Liver (tissue), 9 donors: Measurements from ENCODE around the gene CAMK1D. TPM values are rescaled to one million over a fixed set of nuclear protein-coding genes. Genes with fewer than 3 reads are reported as not detected.

Source experiments
- DNase-seq: peaks from one replicate; pipeline ENCODE4 v3.0.0-alpha.2; 2017; ENCODE audit warnings: low spot score
- H3K27ac ChIP-seq, 2 donors: one replicate each; pipeline ENCODE4 v1.7.0; 2013; ENCODE audit warnings: inconsistent platforms in 2 of 2, low read length in 2 of 2, control low read depth in 1 of 2, low read depth in 1 of 2, mild to moderate bottlenecking in 1 of 2
- H3K27me3 ChIP-seq, 4 donors: one replicate each; pipeline versions ENCODE4 v1.6.1 to v1.7.0; 2013; ENCODE audit warnings: low read length in 3 of 4, inconsistent platforms in 1 of 4, mild to moderate bottlenecking in 1 of 4, moderate library complexity in 1 of 4; ENCODE audit not compliant: control insufficient read depth in 4 of 4, insufficient read depth in 4 of 4
- H3K36me3 ChIP-seq, 4 donors: one replicate each; pipeline versions ENCODE4 v1.6.1 to v1.7.0; 2013; ENCODE audit warnings: low read length in 3 of 4, mild to moderate bottlenecking in 3 of 4, low read depth in 1 of 4, moderate library complexity in 1 of 4; ENCODE audit not compliant: control insufficient read depth in 4 of 4, insufficient read depth in 3 of 4
- H3K4me1 ChIP-seq, 4 donors: one replicate each; pipeline versions ENCODE4 v1.6.1 to v1.7.0; 2013; ENCODE audit warnings: low read length in 3 of 4, mild to moderate bottlenecking in 3 of 4, moderate library complexity in 1 of 4; ENCODE audit not compliant: control insufficient read depth in 4 of 4, insufficient read depth in 4 of 4
- H3K4me3 ChIP-seq, 3 donors: one replicate each; pipeline versions ENCODE4 v1.6.1 to v1.7.0; 2013; ENCODE audit warnings: low read length in 3 of 3, control low read depth in 1 of 3, low read depth in 1 of 3, mild to moderate bottlenecking in 1 of 3
- H3K9ac ChIP-seq, 2 donors: one replicate each; pipeline ENCODE4 v1.7.0; 2013; ENCODE audit warnings: low read length in 2 of 2, mild to moderate bottlenecking in 2 of 2, moderate library complexity in 2 of 2, control low read depth in 1 of 2, low read depth in 1 of 2
- H3K9me3 ChIP-seq, 4 donors: one replicate each; pipeline versions ENCODE4 v1.6.1 to v1.7.0; 2013; ENCODE audit warnings: low read length in 3 of 4; ENCODE audit not compliant: control insufficient read depth in 4 of 4
- EGR1 ChIP-seq, 2 donors: IDR thresholded peaks; 2 replicates each; pipeline ENCODE4 v1.6.1; 2016 to 2018; ENCODE audit warnings: antibody characterized with exemption in 2 of 2, low read depth in 2 of 2
- FOXA2 ChIP-seq: IDR thresholded peaks from 2 replicates; pipeline ENCODE4 v1.6.1; 2016; ENCODE audit warnings: antibody characterized with exemption
- GABPA ChIP-seq, 2 donors: IDR thresholded peaks in 1 of 2; conservative IDR thresholded peaks in 1 of 2; 2 replicates each; pipeline ENCODE4 v1.6.1; 2016; ENCODE audit warnings: antibody characterized with exemption in 2 of 2, mild to moderate bottlenecking in 1 of 2, moderate library complexity in 1 of 2
- HNF4A ChIP-seq, 2 donors: conservative IDR thresholded peaks; 2 replicates each; pipeline ENCODE4 v1.6.1; 2016; ENCODE audit warnings: antibody characterized with exemption in 2 of 2, mild to moderate bottlenecking in 2 of 2
- HNF4G ChIP-seq: IDR thresholded peaks from 2 replicates; pipeline ENCODE4 v1.6.1; 2016; ENCODE audit warnings: antibody characterized with exemption
- JUND ChIP-seq, 2 donors: IDR thresholded peaks; 2 replicates each; pipeline ENCODE4 v1.6.1; 2016; ENCODE audit warnings: antibody characterized with exemption in 2 of 2
- MAX ChIP-seq: IDR thresholded peaks from 2 replicates; pipeline ENCODE4 v1.6.1; 2016; ENCODE audit warnings: antibody characterized with exemption
- NR2F2 ChIP-seq: IDR thresholded peaks from 2 replicates; pipeline ENCODE4 v1.6.1; 2016; ENCODE audit warnings: antibody characterized with exemption
- RAD21 ChIP-seq, 2 donors: IDR thresholded peaks; 2 replicates each; pipeline ENCODE4 v1.6.1; 2016; ENCODE audit warnings: antibody characterized with exemption in 2 of 2, mild to moderate bottlenecking in 2 of 2
- RXRA ChIP-seq, 2 donors: IDR thresholded peaks; 2 replicates each; pipeline ENCODE4 v1.6.1; 2017 to 2018; ENCODE audit warnings: antibody characterized with exemption in 2 of 2, mild to moderate bottlenecking in 1 of 2
- SP1 ChIP-seq: IDR thresholded peaks from 2 replicates; pipeline ENCODE4 v1.6.1; 2018; ENCODE audit warnings: antibody characterized with exemption, mild to moderate bottlenecking
- TAF1 ChIP-seq: conservative IDR thresholded peaks from 2 replicates; pipeline ENCODE4 v1.6.1; 2016; ENCODE audit warnings: antibody characterized with exemption, mild to moderate bottlenecking
- YY1 ChIP-seq: IDR thresholded peaks from 2 replicates; pipeline ENCODE4 v1.6.1; 2016; ENCODE audit warnings: antibody characterized with exemption, mild to moderate bottlenecking
- WGBS: extraction: QIAGEN DNeasy Blood & Tissue Kit; methylation state at CpG from one replicate; pipeline ENCODE4 v1.1.7; 2013; 5-methylcytosine and 5-hydroxymethylcytosine counted together
- polyA plus RNA-seq, 2 donors: library from polyadenylated mRNA; stranded (reverse) in 1 of 2; unstranded in 1 of 2; fragments of 200-250 nt in 1 of 2; fragments of >200 nt in 1 of 2; fragmentation: Nextera tagmentation in 1 of 2; extraction: Ambion mirVana in 1 of 2; gene quantifications; one replicate each; pipeline versions ENCODE4 v1.2.1 to v1.2.3, GENCODE V29; 2013 to 2015
- total RNA-seq, 2 donors: library from RNA; depleted of rRNA; stranded (reverse); fragments of >200 nt; gene quantifications; one replicate each; pipeline ENCODE4 v1.2.3, GENCODE V29; 2014
- TF ChIP-seq, protein P1 (sequence below): IDR thresholded peaks from 2 replicates; pipeline ENCODE4 v1.6.1; 2016; ENCODE audit warnings: antibody characterized with exemption
- TF ChIP-seq, protein P2 (sequence below): fragments of 150-350 bp; IDR thresholded peaks from 2 replicates; pipeline ENCODE4 v1.5.1; 2017; ENCODE audit warnings: improper control_type of control experiment, low read depth, low read length; ENCODE audit not compliant: missing input control
- TF ChIP-seq, protein P3 (sequence below): IDR thresholded peaks from 2 replicates; pipeline ENCODE4 v1.6.1; 2016; ENCODE audit warnings: antibody characterized with exemption
- donor health status: healthy.
- donor health status: healthy.
- donor health status: healthy.
- donor health status: healthy.
- donor health status: healthy.

The CAMK1D gene
- total and polyA plus RNA-seq, 4 donors: 2.7 to 10.1 (median 4.2) TPM

DNA sequence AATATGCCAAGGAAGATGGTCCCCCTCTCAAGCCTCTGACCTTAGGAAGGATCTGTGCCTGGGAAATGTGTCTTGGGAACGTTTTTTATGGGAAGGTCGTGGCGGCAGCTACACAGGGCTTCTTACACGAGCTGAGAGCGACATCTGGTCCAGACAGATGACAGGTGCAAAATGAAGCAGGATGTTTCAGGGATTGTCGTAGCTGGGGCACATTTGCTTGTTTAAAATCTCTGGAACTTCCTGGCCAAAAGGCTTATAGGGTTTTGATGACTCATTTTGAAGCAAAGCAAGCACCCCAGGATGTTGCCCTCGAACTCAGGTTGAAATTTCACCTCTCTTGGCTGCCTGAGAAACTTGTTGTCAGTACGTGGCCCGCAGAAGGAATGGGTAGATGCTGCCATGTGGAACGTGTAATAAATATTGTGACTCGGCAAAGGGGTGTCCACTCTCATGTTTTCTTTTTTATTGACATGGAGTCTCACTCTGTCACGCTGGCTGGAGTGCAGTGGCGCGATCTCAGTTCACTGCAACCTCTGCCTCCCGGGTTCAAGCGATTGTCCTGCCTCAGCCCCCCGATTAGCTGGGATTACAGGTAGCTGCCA lies 117.5 kb downstream of the CAMK1D start:
- no peak overlapping the region for H3K9ac ChIP-seq
- no peak for DNase-seq
- no peaks in the 10 kb centered on the region for H3K9me3 ChIP-seq
- TF ChIP-seq JUND (IDR thresholded peaks at IDR 0.05) (peak in 1 of 2 donors; percentile 12), HNF4A (conservative IDR thresholded peaks at IDR 0.05) (no peak), NR2F2 (no peak), HNF4G (no peak)
- H3K4me1 ChIP-seq: peaks cover 8 to 29% (median 17%) of the 10 kb centered on the region in 4 donors
- H3K36me3 ChIP-seq: no peaks in the 10 kb centered on the region
- H3K4me3 ChIP-seq: no peak overlapping the region
- no peaks in the 10 kb centered on the region for H3K27me3 ChIP-seq
- WGBS: 85% methylated on average over 17 of the region's 17 CpGs
- H3K27ac ChIP-seq: peak overlapping the region in 1 of 2 donors; percentile 33

DNA sequence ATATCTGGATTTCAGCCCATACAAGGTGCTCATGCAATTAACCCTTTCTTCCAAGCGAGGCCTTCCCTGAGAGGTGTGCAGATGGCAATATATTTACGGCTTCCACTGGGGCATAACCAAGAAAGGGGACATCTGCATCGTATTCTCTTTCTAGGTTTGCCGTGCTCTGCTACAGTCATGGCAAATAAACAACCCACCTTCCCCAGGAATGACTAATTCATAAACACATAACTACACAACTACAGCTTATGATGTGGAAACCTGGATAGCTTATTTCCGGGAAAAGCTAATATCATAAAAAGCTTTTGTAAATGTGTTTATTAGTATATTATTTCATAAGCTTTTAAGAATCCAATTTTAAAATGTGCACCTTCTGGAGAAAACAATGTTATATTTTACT lies 120.0 kb downstream of the CAMK1D start:
- TF ChIP-seq NR2F2 (no peak), RAD21 (IDR thresholded peaks at IDR 0.05) (no peak), RXRA (IDR thresholded peaks at IDR 0.05) (no peak), MAX (no peak), TAF1 (no peak), SP1 (no peak), GABPA (IDR thresholded peaks at IDR 0.05 in 1 of 2, conservative IDR thresholded peaks at IDR 0.05 in 1 of 2) (no peak), EGR1 (IDR thresholded peaks at IDR 0.05; ENCODE audit: low read depth in 2 of 2) (no peak), JUND (IDR thresholded peaks at IDR 0.05) (no peak), FOXA2 (no peak), YY1 (no peak)
- TF ChIP-seq, protein P1, sequence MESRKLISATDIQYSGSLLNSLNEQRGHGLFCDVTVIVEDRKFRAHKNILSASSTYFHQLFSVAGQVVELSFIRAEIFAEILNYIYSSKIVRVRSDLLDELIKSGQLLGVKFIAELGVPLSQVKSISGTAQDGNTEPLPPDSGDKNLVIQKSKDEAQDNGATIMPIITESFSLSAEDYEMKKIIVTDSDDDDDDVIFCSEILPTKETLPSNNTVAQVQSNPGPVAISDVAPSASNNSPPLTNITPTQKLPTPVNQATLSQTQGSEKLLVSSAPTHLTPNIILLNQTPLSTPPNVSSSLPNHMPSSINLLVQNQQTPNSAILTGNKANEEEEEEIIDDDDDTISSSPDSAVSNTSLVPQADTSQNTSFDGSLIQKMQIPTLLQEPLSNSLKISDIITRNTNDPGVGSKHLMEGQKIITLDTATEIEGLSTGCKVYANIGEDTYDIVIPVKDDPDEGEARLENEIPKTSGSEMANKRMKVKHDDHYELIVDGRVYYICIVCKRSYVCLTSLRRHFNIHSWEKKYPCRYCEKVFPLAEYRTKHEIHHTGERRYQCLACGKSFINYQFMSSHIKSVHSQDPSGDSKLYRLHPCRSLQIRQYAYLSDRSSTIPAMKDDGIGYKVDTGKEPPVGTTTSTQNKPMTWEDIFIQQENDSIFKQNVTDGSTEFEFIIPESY: no peak
- TF ChIP-seq, protein P2, sequence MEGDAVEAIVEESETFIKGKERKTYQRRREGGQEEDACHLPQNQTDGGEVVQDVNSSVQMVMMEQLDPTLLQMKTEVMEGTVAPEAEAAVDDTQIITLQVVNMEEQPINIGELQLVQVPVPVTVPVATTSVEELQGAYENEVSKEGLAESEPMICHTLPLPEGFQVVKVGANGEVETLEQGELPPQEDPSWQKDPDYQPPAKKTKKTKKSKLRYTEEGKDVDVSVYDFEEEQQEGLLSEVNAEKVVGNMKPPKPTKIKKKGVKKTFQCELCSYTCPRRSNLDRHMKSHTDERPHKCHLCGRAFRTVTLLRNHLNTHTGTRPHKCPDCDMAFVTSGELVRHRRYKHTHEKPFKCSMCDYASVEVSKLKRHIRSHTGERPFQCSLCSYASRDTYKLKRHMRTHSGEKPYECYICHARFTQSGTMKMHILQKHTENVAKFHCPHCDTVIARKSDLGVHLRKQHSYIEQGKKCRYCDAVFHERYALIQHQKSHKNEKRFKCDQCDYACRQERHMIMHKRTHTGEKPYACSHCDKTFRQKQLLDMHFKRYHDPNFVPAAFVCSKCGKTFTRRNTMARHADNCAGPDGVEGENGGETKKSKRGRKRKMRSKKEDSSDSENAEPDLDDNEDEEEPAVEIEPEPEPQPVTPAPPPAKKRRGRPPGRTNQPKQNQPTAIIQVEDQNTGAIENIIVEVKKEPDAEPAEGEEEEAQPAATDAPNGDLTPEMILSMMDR: no peak
- H3K4me3 ChIP-seq: no peak overlapping the region
- H3K27ac ChIP-seq: peak overlapping the region in 1 of 2 donors; percentile 94
- DNase-seq: no peak
- H3K36me3 ChIP-seq: no peaks in the 10 kb centered on the region
- H3K27me3 ChIP-seq: no peaks in the 10 kb centered on the region
- no peaks in the 10 kb centered on the region for H3K9me3 ChIP-seq
- H3K9ac ChIP-seq: no peak overlapping the region
- 93% methylated on average over 5 of the region's 5 CpGs for WGBS
- H3K4me1 ChIP-seq: peaks cover 8 to 26% (median 16%) of the 10 kb centered on the region in 4 donors

DNA sequence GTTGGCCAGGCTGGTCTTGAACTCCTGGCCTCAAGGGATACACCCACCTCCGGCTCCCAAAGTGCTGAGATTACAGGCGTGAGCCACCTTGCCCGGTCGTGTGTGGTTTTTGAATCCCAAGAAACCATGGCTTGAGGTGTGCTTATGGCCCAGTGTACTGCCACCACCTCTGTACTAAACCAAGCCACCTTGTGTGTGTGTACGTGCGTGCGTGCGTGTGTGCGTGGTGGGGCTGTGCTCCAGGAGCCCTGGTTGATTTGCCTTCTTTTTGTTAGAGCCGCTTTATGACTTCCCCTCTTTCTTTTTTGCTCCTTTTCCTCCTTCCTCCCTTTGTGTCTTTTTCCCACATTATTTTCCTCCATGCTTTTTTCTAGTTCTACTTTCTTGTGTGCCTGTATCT lies 121.4 kb downstream of the CAMK1D start:
- Histone ChIP-seq H3K9ac (peak overlapping the region in 1 of 2 donors; percentile 16), H3K27me3 (no peaks in the 10 kb centered on the region), H3K9me3 (no peaks in the 10 kb centered on the region), H3K4me1 (peaks cover 8 to 26% (median 16%) of the 10 kb centered on the region in 4 donors), H3K4me3 (no peak overlapping the region), H3K36me3 (no peaks in the 10 kb centered on the region), H3K27ac (peak overlapping the region; percentile 94)
- 81% methylated on average over 10 of the region's 10 CpGs for whole genome bisulfite sequencing
- DNase-seq: no peak
- TF ChIP-seq MAX: no peak
- no peak for TF ChIP-seq FOXA2
- TF ChIP-seq HNF4G: no peak
- no peak for TF ChIP-seq YY1
- TF ChIP-seq, protein P1: no peak
- TF ChIP-seq, protein P2: no peak
- no peak for TF ChIP-seq RAD21 (IDR thresholded peaks at IDR 0.05)
- TF ChIP-seq, protein P3, sequence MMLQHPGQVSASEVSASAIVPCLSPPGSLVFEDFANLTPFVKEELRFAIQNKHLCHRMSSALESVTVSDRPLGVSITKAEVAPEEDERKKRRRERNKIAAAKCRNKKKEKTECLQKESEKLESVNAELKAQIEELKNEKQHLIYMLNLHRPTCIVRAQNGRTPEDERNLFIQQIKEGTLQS: no peak
- no peak for TF ChIP-seq JUND (IDR thresholded peaks at IDR 0.05)
- TF ChIP-seq TAF1: no peak
- no peak for TF ChIP-seq RXRA (IDR thresholded peaks at IDR 0.05)
